A549 (cell line): ENCODE measurements around the gene PKP4. TPM values are rescaled to one million over a fixed set of nuclear protein-coding genes. Genes with fewer than 3 reads are reported as not detected.

Experiments used
- ATAC-seq, 2 experiments: fragments of 200-7000 bp in 1 of 2; fragments of >200 bp in 1 of 2; cut with Nextera tagmentation in 1 of 2; cut with Tn5 transposase in 1 of 2; 3 replicates each; pipeline versions ENCODE4 v1.8.0 to v1.9.1; 2018 to 2020; ENCODE audit warnings: mild to moderate bottlenecking in 1 of 2, moderate library complexity in 1 of 2
- CTCF ChIA-PET: fragments of 300-600 bp; sonication (Branson Sonifier 250); formaldehyde crosslinking; extraction: SDS; loops from one replicate; lab custom pipeline; 2021; ENCODE audit warnings: antibody characterized with exemption, inconsistent platforms; lab: Yijun Ruan, JAX
- POLR2A ChIA-PET: fragments of 350-600 bp; formaldehyde crosslinking; extraction: SDS; loops from one replicate; lab custom pipeline; 2021; ENCODE audit warnings: antibody characterized with exemption, inconsistent platforms; lab: Yijun Ruan, JAX
- DNase-seq, 2 experiments: peaks; one replicate each; pipeline versions ENCODE4 v3.0.0 to v3.0.0-alpha.2; 2011 to 2016; ENCODE audit warnings: low read depth in 1 of 2, low spot score in 1 of 2
- FAIRE-seq: peaks from 2 replicates; lab custom pipeline; 2011; peaks lifted over from hg19 to GRCh38; lab: Jason Lieb, UNC
- H3K27ac ChIP-seq, 2 experiments: fragments of >200 bp; sonication (Bioruptor Twin); formaldehyde crosslinking; 3 replicates each; pipeline ENCODE4 v1.5.1; 2016 to 2017
- H3K4me1 ChIP-seq: fragments of >200 bp; sonication (Bioruptor Twin); formaldehyde crosslinking; 3 replicates; pipeline ENCODE4 v1.6.1; 2016
- H3K4me2 ChIP-seq: fragments of >200 bp; sonication (Bioruptor Twin); formaldehyde crosslinking; 3 replicates; pipeline ENCODE4 v1.6.1; 2016
- H3K4me3 ChIP-seq: fragments of >200 bp; sonication (Bioruptor Twin); formaldehyde crosslinking; 3 replicates; pipeline ENCODE4 v1.5.1; 2016
- H3K9me3 ChIP-seq: fragments of >200 bp; sonication (Bioruptor Twin); formaldehyde crosslinking; 3 replicates; pipeline ENCODE4 v1.6.1; 2016
- ATOH8 ChIP-seq: fragments of 250-450 bp; sonication (Bioruptor Pico); IDR thresholded peaks from 2 replicates; pipeline ENCODE4 v1.5.0; 2020; ENCODE audit warnings: low read depth, mild to moderate bottlenecking, moderate library complexity
- BHLHE40 ChIP-seq: IDR thresholded peaks from 2 replicates; pipeline ENCODE4 v1.6.1; 2012; ENCODE audit warnings: low read depth, low read length, inconsistent platforms
- CBX2 ChIP-seq: fragments of 200-600 bp; sonication (generic); IDR thresholded peaks from 2 replicates; pipeline ENCODE4 v1.6.1; 2016; ENCODE audit warnings: low read depth, mild to moderate bottlenecking, borderline replicate concordance
- EHF ChIP-seq: fragments of 250-450 bp; sonication (Bioruptor Pico); IDR thresholded peaks from 2 replicates; pipeline ENCODE4 v1.5.0; 2020; ENCODE audit warnings: mild to moderate bottlenecking
- EHMT2 ChIP-seq: fragments of 200-600 bp; sonication (generic); IDR thresholded peaks from 2 replicates; pipeline ENCODE4 v1.6.1; 2016; ENCODE audit warnings: antibody characterized with exemption, low read depth, mild to moderate bottlenecking, moderate library complexity
- ELK1 ChIP-seq: fragments of 150-350 bp; IDR thresholded peaks from 2 replicates; pipeline ENCODE4 v1.6.1; 2014; ENCODE audit warnings: low read depth, mild to moderate bottlenecking, low read length
- EP300 ChIP-seq, 2 experiments: fragments of >200 bp; sonication (Bioruptor Twin); formaldehyde crosslinking; IDR thresholded peaks; 2 replicates in 1 of 2; 3 replicates in 1 of 2; pipeline ENCODE4 v1.6.1; 2016 to 2017
- HMGXB4 ChIP-seq: fragments of 250-450 bp; sonication (Bioruptor Pico); IDR thresholded peaks from 2 replicates; pipeline ENCODE4 v1.5.0; 2021; ENCODE audit warnings: mild to moderate bottlenecking, moderate library complexity, borderline replicate concordance
- HOXA7 ChIP-seq: fragments of 250-450 bp; sonication (Bioruptor Pico); IDR thresholded peaks from 2 replicates; pipeline ENCODE4 v1.5.0; 2020; ENCODE audit warnings: mild to moderate bottlenecking, moderate library complexity
- HOXB13 ChIP-seq: fragments of 250-450 bp; sonication (Bioruptor Pico); IDR thresholded peaks from 2 replicates; pipeline ENCODE4 v1.5.0; 2020; ENCODE audit warnings: low read depth, mild to moderate bottlenecking, moderate library complexity
- HOXB5 ChIP-seq: fragments of 250-450 bp; sonication (Bioruptor Pico); IDR thresholded peaks from 2 replicates; pipeline ENCODE4 v1.5.0; 2020; ENCODE audit warnings: mild to moderate bottlenecking, moderate library complexity
- JUN ChIP-seq, 2 experiments: fragments of >200 bp; sonication (Bioruptor Twin); formaldehyde crosslinking; IDR thresholded peaks; 2 replicates in 1 of 2; 3 replicates in 1 of 2; pipeline ENCODE4 v1.6.1; 2016 to 2017
- KDM1A ChIP-seq: fragments of 200-600 bp; sonication (generic); IDR thresholded peaks from 2 replicates; pipeline ENCODE4 v1.6.1; 2016; ENCODE audit warnings: low read depth, mild to moderate bottlenecking
- KDM5A ChIP-seq: fragments of 200-600 bp; sonication (generic); IDR thresholded peaks from 2 replicates; pipeline ENCODE4 v1.6.1; 2016; ENCODE audit warnings: antibody characterized with exemption, mild to moderate bottlenecking
- MYC ChIP-seq: IDR thresholded peaks from 2 replicates; pipeline ENCODE4 v1.6.1; 2012; ENCODE audit warnings: mild to moderate bottlenecking, inconsistent platforms, low read length, improper control_type of control experiment, borderline replicate concordance
- NFE2L2 ChIP-seq: fragments of 150-350 bp; conservative IDR thresholded peaks from 2 replicates; pipeline ENCODE4 v1.6.1; 2014; ENCODE audit warnings: low read length
- NPAS2 ChIP-seq: fragments of 250-450 bp; sonication (Bioruptor Pico); IDR thresholded peaks from 2 replicates; pipeline ENCODE4 v1.8.0; 2022; ENCODE audit warnings: mild to moderate bottlenecking, moderate library complexity, borderline replicate concordance
- NR3C1 ChIP-seq: fragments of >200 bp; sonication (Bioruptor Twin); formaldehyde crosslinking; IDR thresholded peaks from 3 replicates; pipeline ENCODE4 v1.6.1; 2017
- POLR2A ChIP-seq: IDR thresholded peaks from 2 replicates; pipeline ENCODE4 v1.6.1; 2012; ENCODE audit warnings: mild to moderate bottlenecking, low read length
- POLR2AphosphoS2 ChIP-seq: conservative IDR thresholded peaks from 2 replicates; pipeline ENCODE4 v1.6.1; 2012; ENCODE audit warnings: low read length, improper control_type of control experiment, inconsistent platforms
- RAD21 ChIP-seq, 2 experiments: fragments of >200 bp in 1 of 2; sonication (Bioruptor Twin) in 1 of 2; formaldehyde crosslinking in 1 of 2; IDR thresholded peaks in 1 of 2; conservative IDR thresholded peaks in 1 of 2; 2 replicates in 1 of 2; 3 replicates in 1 of 2; pipeline ENCODE4 v1.6.1; 2012 to 2018; ENCODE audit warnings: inconsistent platforms in 1 of 2
- RCOR1 ChIP-seq: fragments of 150-350 bp; IDR thresholded peaks from 2 replicates; pipeline ENCODE4 v1.6.1; 2014; ENCODE audit warnings: antibody characterized with exemption, low read length, low read depth
- SMC3 ChIP-seq: fragments of >200 bp; sonication (Bioruptor Twin); formaldehyde crosslinking; IDR thresholded peaks from 3 replicates; pipeline ENCODE4 v1.6.1; 2018; ENCODE audit warnings: inconsistent platforms
- SREBF2 ChIP-seq: fragments of 450-650 bp; IDR thresholded peaks from 2 replicates; pipeline ENCODE4 v1.6.1; 2014; ENCODE audit warnings: mild to moderate bottlenecking, moderate library complexity
- USF2 ChIP-seq: fragments of 450-650 bp; IDR thresholded peaks from 2 replicates; pipeline ENCODE4 v1.6.1; 2014; ENCODE audit warnings: antibody characterized with exemption
- ZNF302 ChIP-seq: fragments of 250-450 bp; sonication (Bioruptor Pico); IDR thresholded peaks from 2 replicates; pipeline ENCODE4 v1.9.0; 2021; ENCODE audit warnings: inconsistent platforms, mild to moderate bottlenecking, moderate library complexity
- ZSCAN20 ChIP-seq: fragments of 250-450 bp; sonication (Bioruptor Pico); IDR thresholded peaks from 2 replicates; pipeline ENCODE4 v1.8.0; 2022; ENCODE audit warnings: mild to moderate bottlenecking, moderate library complexity
- whole genome bisulfite sequencing: methylation state at CpG from one replicate; pipeline ENCODE4 v1.1.6; 2017; ENCODE audit errors: missing lambda C conversion rate; 5-methylcytosine and 5-hydroxymethylcytosine counted together
- polyA plus RNA-seq, 4 experiments: library from polyadenylated mRNA; depleted of rRNA in 3 of 4; stranded (reverse); fragments of >200 nt; fragmentation: RNase III in 1 of 4; extraction: RNeasy Plus Mini Kit Qiagen cat#74134 plus additional on column Dnase treatment in 1 of 4; gene quantifications; 2 replicates in 3 of 4; 3 replicates in 1 of 4; pipeline ENCODE4 v1.2.3, GENCODE V29; 2011 to 2017

PKP4 gene
- polyA plus RNA-seq, 2 of the 4 experiments (the other 2 are of a cell fraction) = 27.0 to 56.6 TPM

GRCh38 chr2:158661231-158661630 lies 204.5 kb downstream of the PKP4 start:
- ChIA-PET POLR2A (no interaction called here), CTCF (no interaction called here)
- Histone ChIP-seq H3K4me3 (no peak overlapping the region), H3K4me2 (no peak overlapping the region), H3K27ac (no peak overlapping the region), H3K9me3 (no peaks in the 10 kb centered on the region), H3K4me1 (no peaks in the 10 kb centered on the region)
- WGBS = 93% methylated on average over 14 of the region's 14 CpGs
- FAIRE-seq (no peak), DNase-seq (no peak), ATAC-seq (no peak)
- TF ChIP-seq ATOH8 (CRISPR knock-in tag) (no peak), KDM5A (no peak)

- 97% methylated on average over 6 of the region's 6 CpGs for WGBS
- H3K4me3 ChIP-seq = no peak overlapping the region
- DNase-seq = no peak
- no peak for FAIRE-seq
- H3K4me2 ChIP-seq = no peak overlapping the region
- no peak for ATAC-seq
- no peaks in the 10 kb centered on the region for H3K4me1 ChIP-seq
- H3K27ac ChIP-seq = no peak overlapping the region
- no peak for TF ChIP-seq NFE2L2
- no peak for TF ChIP-seq NPAS2 (CRISPR knock-in tag)
- TF ChIP-seq HOXB13 (CRISPR knock-in tag) = no peak
- TF ChIP-seq NR3C1 = no peak
- no peak for TF ChIP-seq HOXA7 (CRISPR knock-in tag)
- TF ChIP-seq ATOH8 (CRISPR knock-in tag) = no peak
- no peak for TF ChIP-seq SREBF2
- TF ChIP-seq RCOR1 = no peak
- TF ChIP-seq POLR2A = no peak
- no peak for TF ChIP-seq BHLHE40
- TF ChIP-seq KDM1A = no peak
- no peak for TF ChIP-seq RAD21 (conservative IDR thresholded peaks at IDR 0.05 in 1 of 2, IDR thresholded peaks at IDR 0.05 in 1 of 2)
- CTCF ChIA-PET = no interaction called here
- POLR2A ChIA-PET = no interaction called here
- no peaks in the 10 kb centered on the region for H3K9me3 ChIP-seq
Measured at GRCh38 chr2:158662421-158662820, 205.7 kb downstream of the PKP4 start.

GRCh38 chr2:158663796-158664195 lies 207.0 kb downstream of the PKP4 start:
- FAIRE-seq = no peak
- Histone ChIP-seq H3K4me2 (no peak overlapping the region), H3K27ac (no peak overlapping the region), H3K4me3 (no peak overlapping the region)
- TF ChIP-seq HOXB5 (CRISPR knock-in tag) (no peak), EHF (CRISPR knock-in tag) (no peak), EHMT2 (no peak), CBX2 (no peak), USF2 (no peak), SMC3 (no peak), BHLHE40 (no peak), JUN (IDR thresholded peaks at IDR 0.05) (no peak), HOXA7 (CRISPR knock-in tag) (no peak), ATOH8 (CRISPR knock-in tag) (no peak), ZNF302 (CRISPR knock-in tag) (no peak), POLR2AphosphoS2 (no peak), HMGXB4 (CRISPR knock-in tag) (no peak), EP300 (IDR thresholded peaks at IDR 0.05) (no peak), MYC (no peak), ELK1 (no peak), ZSCAN20 (CRISPR knock-in tag) (no peak)
- TF ChIP-seq, all 56 proteins: peak for 0
- Histone ChIP-seq H3K4me1 (no peaks in the 10 kb centered on the region), H3K9me3 (no peaks in the 10 kb centered on the region)
- 90% methylated on average over 6 of the region's 6 CpGs for WGBS
- ATAC-seq = no peak
- CTCF ChIA-PET = interaction anchor here (0.6 kb wide), 1 partner anchor 421 kb away, joined by 5 read pairs; no protein-coding TSS in a partner anchor
- no peak for DNase-seq
- POLR2A ChIA-PET = no interaction called here
